SJSA1 (cell line): ENCODE measurements around the gene OSMR. TPM values are rescaled to one million over a fixed set of nuclear protein-coding genes. Genes with fewer than 3 reads are reported as not detected.

Experiments
- DNase-seq, 2 experiments: peaks; one replicate each; pipeline ENCODE4 v3.0.0-alpha.2; 2015 to 2020; ENCODE audit warnings: low spot score in 2 of 2, low read depth in 1 of 2
- H3K27ac ChIP-seq: fragments of 250-450 bp; sonication (Bioruptor Pico); 2 replicates; pipeline ENCODE4 v1.5.1; 2020; ENCODE audit warnings: mild to moderate bottlenecking, moderate library complexity
- H3K27me3 ChIP-seq: fragments of 250-450 bp; sonication (Bioruptor Pico); replicated peaks from 2 replicates; pipeline ENCODE4 v1.5.1; 2020; ENCODE audit warnings: mild to moderate bottlenecking, moderate library complexity
- H3K36me3 ChIP-seq: fragments of 250-450 bp; sonication (Bioruptor Pico); 2 replicates; pipeline ENCODE4 v1.5.1; 2020; ENCODE audit warnings: mild to moderate bottlenecking
- H3K4me1 ChIP-seq: fragments of 250-450 bp; sonication (Bioruptor Pico); replicated peaks from 2 replicates; pipeline ENCODE4 v1.6.1; 2021; ENCODE audit warnings: mild to moderate bottlenecking
- H3K4me3 ChIP-seq: fragments of 250-450 bp; sonication (Bioruptor Pico); 2 replicates; pipeline ENCODE4 v1.5.1; 2020; ENCODE audit warnings: mild to moderate bottlenecking
- H3K9me3 ChIP-seq: fragments of 250-450 bp; sonication (Bioruptor Pico); replicated peaks from 2 replicates; pipeline ENCODE4 v1.5.1; 2020; ENCODE audit warnings: mild to moderate bottlenecking
- total RNA-seq: library from RNA; depleted of rRNA; stranded (reverse); fragments of >200 nt; shearing (Covaris generic); gene quantifications from 2 replicates; pipeline ENCODE4 v1.2.3, GENCODE V29; 2014

The OSMR gene
- total RNA-seq, 1 experiment from 2014 or later = 26.4 TPM

- no peak overlapping the region for H3K4me3 ChIP-seq
- no peaks in the 10 kb centered on the region for H3K27me3 ChIP-seq
- no peak for DNase-seq
- H3K36me3 ChIP-seq = peaks cover 42% of the 10 kb centered on the region
- no peaks in the 10 kb centered on the region for H3K4me1 ChIP-seq
- H3K27ac ChIP-seq = no peak overlapping the region
- H3K9me3 ChIP-seq = no peaks in the 10 kb centered on the region
These were observed 87.1 kb downstream of the OSMR start for GRCh38 chr5:38932854-38933408.

GRCh38 chr5:38935437-38935836 lies 89.6 kb downstream of the OSMR start:
- Histone ChIP-seq H3K4me3 (no peak overlapping the region), H3K4me1 (no peaks in the 10 kb centered on the region), H3K27me3 (no peaks in the 10 kb centered on the region), H3K27ac (no peak overlapping the region), H3K9me3 (no peaks in the 10 kb centered on the region), H3K36me3 (peaks cover 30% of the 10 kb centered on the region)
- no peak for DNase-seq

GRCh38 chr5:38936269-38936668 lies 90.5 kb downstream of the OSMR start:
- Histone ChIP-seq H3K27ac (no peak overlapping the region), H3K36me3 (peaks cover 26% of the 10 kb centered on the region), H3K4me3 (no peak overlapping the region), H3K4me1 (no peaks in the 10 kb centered on the region), H3K27me3 (no peaks in the 10 kb centered on the region), H3K9me3 (no peaks in the 10 kb centered on the region)
- no peak for DNase-seq

GRCh38 chr5:38938424-38938823 lies 92.6 kb downstream of the OSMR start:
- Histone ChIP-seq H3K4me1 (no peaks in the 10 kb centered on the region), H3K36me3 (peaks cover 19% of the 10 kb centered on the region), H3K9me3 (no peaks in the 10 kb centered on the region), H3K27me3 (no peaks in the 10 kb centered on the region), H3K27ac (no peak overlapping the region), H3K4me3 (no peak overlapping the region)
- no peak for DNase-seq

DNA sequence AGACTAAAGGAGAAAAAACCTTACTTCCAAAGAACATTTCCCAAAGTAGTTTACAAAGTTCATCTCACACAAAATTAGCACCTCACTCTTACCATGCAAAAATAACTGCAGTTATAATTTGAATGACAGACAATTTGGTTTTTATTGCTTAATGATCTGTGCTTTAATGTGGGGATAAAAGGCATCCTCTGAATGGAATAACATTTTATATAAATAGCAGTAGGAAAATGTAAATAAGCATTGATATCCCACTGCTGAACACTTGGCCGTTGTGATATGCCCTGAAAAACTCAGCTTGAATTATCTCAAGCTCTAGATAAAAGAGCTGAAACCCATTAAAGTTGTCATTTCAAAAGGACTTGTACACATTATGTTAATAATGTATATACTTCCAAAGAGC lies 93.2 kb downstream of the OSMR start:
- H3K27ac ChIP-seq = no peak overlapping the region
- peaks cover 15% of the 10 kb centered on the region for H3K36me3 ChIP-seq
- no peaks in the 10 kb centered on the region for H3K9me3 ChIP-seq
- H3K4me1 ChIP-seq = no peaks in the 10 kb centered on the region
- DNase-seq = no peak
- no peak overlapping the region for H3K4me3 ChIP-seq
- no peaks in the 10 kb centered on the region for H3K27me3 ChIP-seq

GRCh38 chr5:38940230-38940858 lies 94.5 kb downstream of the OSMR start:
- no peak for DNase-seq
- Histone ChIP-seq H3K9me3 (no peaks in the 10 kb centered on the region), H3K36me3 (peaks cover 21% of the 10 kb centered on the region), H3K4me3 (no peak overlapping the region), H3K4me1 (no peaks in the 10 kb centered on the region), H3K27me3 (no peaks in the 10 kb centered on the region), H3K27ac (no peak overlapping the region)

DNA sequence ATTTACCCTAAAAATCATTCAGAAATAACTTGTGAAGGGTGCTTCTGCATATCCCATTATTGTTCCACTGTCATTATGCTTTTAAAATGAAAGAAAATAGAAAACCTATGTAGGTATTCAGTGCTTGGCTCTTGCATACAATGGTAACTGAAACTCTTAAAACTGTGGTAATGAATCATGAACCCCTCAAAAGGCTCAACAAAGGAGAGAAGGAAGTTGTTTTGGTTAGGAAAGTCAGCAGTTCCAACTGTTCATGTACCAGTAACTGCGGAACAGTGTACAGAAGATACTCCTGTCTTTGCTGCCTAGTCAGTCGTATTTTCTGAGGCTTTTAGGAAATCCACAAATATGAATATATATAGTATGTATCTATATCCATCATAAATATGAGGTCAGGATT lies 96.1 kb downstream of the OSMR start:
- Histone ChIP-seq H3K27me3 (no peaks in the 10 kb centered on the region), H3K4me1 (no peaks in the 10 kb centered on the region), H3K9me3 (no peaks in the 10 kb centered on the region), H3K4me3 (no peak overlapping the region), H3K27ac (no peak overlapping the region), H3K36me3 (peaks cover 24% of the 10 kb centered on the region)
- DNase-seq = no peak

GRCh38 chr5:38944282-38944681 lies 98.5 kb downstream of the OSMR start:
- Histone ChIP-seq H3K27ac (no peak overlapping the region), H3K4me1 (no peaks in the 10 kb centered on the region), H3K27me3 (no peaks in the 10 kb centered on the region), H3K9me3 (no peaks in the 10 kb centered on the region), H3K36me3 (peaks cover 26% of the 10 kb centered on the region), H3K4me3 (no peak overlapping the region)
- DNase-seq = no peak

- H3K27me3 ChIP-seq = no peaks in the 10 kb centered on the region
- no peak overlapping the region for H3K4me3 ChIP-seq
- H3K9me3 ChIP-seq = no peaks in the 10 kb centered on the region
- DNase-seq = no peak
- H3K36me3 ChIP-seq = peaks cover 46% of the 10 kb centered on the region
- no peak overlapping the region for H3K27ac ChIP-seq
- no peaks in the 10 kb centered on the region for H3K4me1 ChIP-seq
These were observed 102.7 kb downstream of the OSMR start for GRCh38 chr5:38948501-38948900.

GRCh38 chr5:38953426-38954012 lies 107.7 kb downstream of the OSMR start:
- Histone ChIP-seq H3K9me3 (no peaks in the 10 kb centered on the region), H3K27ac (no peak overlapping the region), H3K27me3 (no peaks in the 10 kb centered on the region), H3K36me3 (peaks cover 57% of the 10 kb centered on the region), H3K4me1 (no peaks in the 10 kb centered on the region), H3K4me3 (no peak overlapping the region)
- no peak for DNase-seq

DNA sequence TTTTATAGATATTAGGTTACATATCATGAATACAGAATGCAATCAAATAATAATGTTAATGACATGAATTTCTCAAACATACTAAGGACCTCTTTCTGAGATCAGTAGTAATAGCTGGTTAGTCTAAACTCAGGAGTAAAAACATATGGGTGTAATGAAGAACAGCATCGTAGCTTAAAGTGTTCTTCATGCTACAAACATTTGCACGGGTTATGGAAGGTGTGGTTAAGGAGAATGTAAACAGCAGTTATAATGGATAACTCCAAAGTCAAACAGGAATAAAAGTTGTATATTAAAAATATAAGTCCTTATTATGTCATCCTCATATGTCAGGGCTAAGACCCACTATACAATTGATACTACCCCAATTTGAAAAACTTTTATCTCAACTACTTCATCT lies 115.9 kb downstream of the OSMR start:
- Histone ChIP-seq H3K36me3 (peaks cover 38% of the 10 kb centered on the region), H3K27ac (no peak overlapping the region), H3K4me3 (no peak overlapping the region), H3K4me1 (no peaks in the 10 kb centered on the region), H3K9me3 (no peaks in the 10 kb centered on the region), H3K27me3 (no peaks in the 10 kb centered on the region)
- DNase-seq = no peak

GRCh38 chr5:38968665-38969064 lies 122.9 kb downstream of the OSMR start:
- H3K36me3 ChIP-seq = peaks cover 18% of the 10 kb centered on the region
- H3K4me1 ChIP-seq = no peaks in the 10 kb centered on the region
- no peaks in the 10 kb centered on the region for H3K27me3 ChIP-seq
- H3K4me3 ChIP-seq = no peak overlapping the region
- DNase-seq = no peak
- no peaks in the 10 kb centered on the region for H3K9me3 ChIP-seq
- H3K27ac ChIP-seq = no peak overlapping the region

GRCh38 chr5:38978036-38978435 lies 132.2 kb downstream of the OSMR start:
- H3K36me3 ChIP-seq = peaks cover 3% of the 10 kb centered on the region; the same call in 1 of the 2 replicates
- DNase-seq = no peak
- H3K4me1 ChIP-seq = no peaks in the 10 kb centered on the region
- H3K9me3 ChIP-seq = no peaks in the 10 kb centered on the region
- H3K27ac ChIP-seq = no peak overlapping the region
- no peaks in the 10 kb centered on the region for H3K27me3 ChIP-seq
- H3K4me3 ChIP-seq = no peak overlapping the region

DNA sequence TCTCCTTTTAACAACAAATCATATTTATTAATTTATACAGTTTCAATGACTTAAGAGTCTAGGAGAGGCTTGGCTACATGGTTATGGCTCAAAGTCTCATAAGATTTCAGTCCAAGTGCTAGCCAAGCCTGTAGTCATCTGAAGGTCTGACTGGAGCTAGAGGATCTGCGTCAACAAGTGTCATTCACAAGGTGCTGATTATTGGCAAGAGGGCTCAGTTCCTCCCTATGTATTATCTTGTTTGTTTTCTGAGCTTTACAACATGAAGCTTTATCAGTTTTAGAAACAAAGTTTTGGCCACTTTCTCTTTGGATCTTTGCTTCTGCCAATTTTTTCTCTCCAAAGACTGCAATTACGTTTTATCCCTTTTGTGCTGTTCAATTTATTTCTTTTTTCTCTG lies 133.7 kb downstream of the OSMR start:
- no peak overlapping the region for H3K27ac ChIP-seq
- no peak for DNase-seq
- H3K4me1 ChIP-seq = no peaks in the 10 kb centered on the region
- no peak overlapping the region for H3K4me3 ChIP-seq
- H3K36me3 ChIP-seq = peaks cover 3% of the 10 kb centered on the region; the same call in 1 of the 2 replicates
- no peaks in the 10 kb centered on the region for H3K9me3 ChIP-seq
- H3K27me3 ChIP-seq = no peaks in the 10 kb centered on the region
